Keratinocyte (primary cell): ENCODE measurements around the gene SLC22A12. TPM values are rescaled to one million over a fixed set of nuclear protein-coding genes. Genes with fewer than 3 reads are reported as not detected.

Source experiments
- DNase-seq: peaks from one replicate; pipeline ENCODE4 v3.0.0-alpha.2; 2011; ENCODE audit warnings: low read depth, missing footprints, low spot score
- FAIRE-seq: peaks from 2 replicates; lab custom pipeline; 2011; peaks lifted over from hg19 to GRCh38; lab: Jason Lieb, UNC
- H2AFZ ChIP-seq: 2 replicates; pipeline ENCODE4 v1.6.0; 2012; ENCODE audit warnings: low read length, control low read depth, inconsistent platforms; ENCODE audit not compliant: control insufficient read depth
- H3K27ac ChIP-seq: 2 replicates; pipeline ENCODE4 v1.5.1; 2011; ENCODE audit warnings: low read length; ENCODE audit not compliant: control insufficient read depth, insufficient read depth
- H3K27me3 ChIP-seq: 3 replicates; pipeline ENCODE4 v1.6.0; 2011; ENCODE audit warnings: low read length; ENCODE audit not compliant: control insufficient read depth, insufficient read depth; ENCODE audit errors: extremely low read depth
- H3K36me3 ChIP-seq, 2 experiments: 2 replicates in 1 of 2; 3 replicates in 1 of 2; pipeline ENCODE4 v1.5.1; 2011; ENCODE audit warnings: low read length in 2 of 2, mild to moderate bottlenecking in 1 of 2; ENCODE audit not compliant: control insufficient read depth in 2 of 2, insufficient read depth in 2 of 2; ENCODE audit errors: extremely low read depth in 1 of 2
- H3K4me1 ChIP-seq: 3 replicates; pipeline ENCODE4 v1.5.1; 2011; ENCODE audit warnings: low read length; ENCODE audit not compliant: control insufficient read depth, insufficient read depth; ENCODE audit errors: extremely low read depth
- H3K4me2 ChIP-seq: 3 replicates; pipeline ENCODE4 v1.6.0; 2011; ENCODE audit warnings: low read depth, low read length; ENCODE audit not compliant: control insufficient read depth, insufficient read depth; ENCODE audit errors: extremely low read depth
- H3K4me3 ChIP-seq, 3 experiments: fragments of 200-600 bp in 1 of 3; sonication (generic) in 1 of 3; 2 replicates in 2 of 3; 3 replicates in 1 of 3; pipeline ENCODE4 v1.5.1; 2011 to 2016; ENCODE audit warnings: low read length in 3 of 3, mild to moderate bottlenecking in 3 of 3, control low read depth in 2 of 3, inconsistent platforms in 1 of 3, low read depth in 1 of 3, mixed read lengths in 1 of 3, mixed run types in 1 of 3, moderate library complexity in 1 of 3; ENCODE audit not compliant: control insufficient read depth in 2 of 3, insufficient read depth in 2 of 3; ENCODE audit errors: extremely low read depth in 1 of 3
- H3K79me2 ChIP-seq: 2 replicates; pipeline ENCODE4 v1.6.0; 2012; ENCODE audit warnings: low read length; ENCODE audit not compliant: control insufficient read depth, insufficient read depth
- H3K9ac ChIP-seq: 3 replicates; pipeline ENCODE4 v1.6.0; 2011; ENCODE audit warnings: low read length; ENCODE audit not compliant: control insufficient read depth, insufficient read depth; ENCODE audit errors: extremely low read depth
- H3K9me1 ChIP-seq: 3 replicates; pipeline ENCODE4 v1.6.0; 2011; ENCODE audit warnings: low read length; ENCODE audit not compliant: control insufficient read depth, insufficient read depth; ENCODE audit errors: extremely low read depth
- H3K9me3 ChIP-seq: 2 replicates; pipeline ENCODE4 v1.5.1; 2012; ENCODE audit warnings: low read depth, low read length; ENCODE audit not compliant: control insufficient read depth
- H4K20me1 ChIP-seq: 3 replicates; pipeline ENCODE4 v1.6.0; 2011; ENCODE audit warnings: low read length; ENCODE audit not compliant: control insufficient read depth, insufficient read depth; ENCODE audit errors: extremely low read depth
- EZH2 ChIP-seq: IDR thresholded peaks from one replicate; pipeline ENCODE4 v1.6.1; 2012; ENCODE audit warnings: inconsistent platforms, mild to moderate bottlenecking, low read length, moderate library complexity
- dilution Hi-C: fragments of 300-500 bp; cut with MboI; formaldehyde crosslinking; loops from one replicate; pipeline ENCODE4 v1.7.0; 2020; ENCODE audit warnings: low sequenced_read_pairs; ENCODE audit not compliant: extremely low pct_ligation_motif_present
- polyA plus RNA-seq, 5 experiments: library from polyadenylated mRNA; depleted of rRNA in 3 of 5; stranded (reverse) in 3 of 5; stranded (forward) in 1 of 5; unstranded in 1 of 5; fragments of >200 nt; gene quantifications; 1 replicate in 1 of 5; 2 replicates in 3 of 5; 3 replicates in 1 of 5; pipeline versions ENCODE4 v1.2.1 to v1.2.3, GENCODE V29; 2011 to 2012; ENCODE audit warnings: missing spikeins in 2 of 5, low read depth in 1 of 5, low replicate concordance in 1 of 5
- TF ChIP-seq, protein P1 (sequence below), 3 experiments: IDR thresholded peaks in 1 of 3; conservative IDR thresholded peaks in 1 of 3; optimal IDR thresholded peaks in 1 of 3; 2 replicates in 2 of 3; 3 replicates in 1 of 3; pipeline versions ENCODE3 to v1.5.1; 2011; ENCODE audit warnings: low read length in 3 of 3, mild to moderate bottlenecking in 3 of 3, moderate library complexity in 2 of 3, control low read depth in 1 of 3, inconsistent platforms in 1 of 3; ENCODE audit not compliant: insufficient read depth in 2 of 3; ENCODE audit errors: extremely low read depth in 1 of 3

The SLC22A12 gene
- polyA plus RNA-seq, 1 donor (not counting 4 experiments of a cell fraction or from before 2014, with no cell fraction given) = not detected

DNA sequence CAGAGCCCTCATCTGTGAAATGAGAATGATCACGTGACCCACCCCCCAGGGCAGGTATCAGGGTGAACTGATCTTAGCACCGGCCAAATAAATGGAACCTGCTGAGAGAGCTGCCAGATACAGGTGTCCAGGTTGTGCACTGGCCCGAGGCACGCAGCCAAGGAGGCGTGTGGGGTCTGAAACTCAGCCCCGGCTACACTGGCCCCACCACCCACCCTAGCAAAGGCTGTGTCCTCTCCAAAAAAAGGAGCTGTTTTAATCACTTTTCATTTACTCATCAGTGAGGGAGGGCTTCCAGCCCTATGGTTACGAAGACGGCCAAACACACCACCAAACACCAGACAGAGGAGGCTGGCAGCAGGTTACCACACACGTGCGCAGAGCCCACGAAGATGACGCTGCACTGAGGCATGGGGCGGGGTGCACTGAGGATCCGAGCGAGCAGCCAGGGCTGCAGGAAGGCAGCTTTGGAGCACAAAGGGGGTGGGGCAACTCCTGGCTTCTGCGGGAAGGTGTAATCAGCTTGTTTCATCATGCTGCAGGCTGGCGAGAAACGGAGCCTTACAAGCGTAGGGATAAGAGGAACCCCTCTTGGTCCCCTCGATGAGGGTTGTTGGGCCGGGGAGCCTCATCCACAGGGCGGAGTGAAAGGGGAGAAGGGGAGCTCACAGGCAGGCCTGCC is 19.5 kb upstream of the SLC22A12 start:
- no peaks in the 10 kb centered on the region for H3K9me3 ChIP-seq
- dilution Hi-C loops = no loop called here
- TF ChIP-seq, protein P1, sequence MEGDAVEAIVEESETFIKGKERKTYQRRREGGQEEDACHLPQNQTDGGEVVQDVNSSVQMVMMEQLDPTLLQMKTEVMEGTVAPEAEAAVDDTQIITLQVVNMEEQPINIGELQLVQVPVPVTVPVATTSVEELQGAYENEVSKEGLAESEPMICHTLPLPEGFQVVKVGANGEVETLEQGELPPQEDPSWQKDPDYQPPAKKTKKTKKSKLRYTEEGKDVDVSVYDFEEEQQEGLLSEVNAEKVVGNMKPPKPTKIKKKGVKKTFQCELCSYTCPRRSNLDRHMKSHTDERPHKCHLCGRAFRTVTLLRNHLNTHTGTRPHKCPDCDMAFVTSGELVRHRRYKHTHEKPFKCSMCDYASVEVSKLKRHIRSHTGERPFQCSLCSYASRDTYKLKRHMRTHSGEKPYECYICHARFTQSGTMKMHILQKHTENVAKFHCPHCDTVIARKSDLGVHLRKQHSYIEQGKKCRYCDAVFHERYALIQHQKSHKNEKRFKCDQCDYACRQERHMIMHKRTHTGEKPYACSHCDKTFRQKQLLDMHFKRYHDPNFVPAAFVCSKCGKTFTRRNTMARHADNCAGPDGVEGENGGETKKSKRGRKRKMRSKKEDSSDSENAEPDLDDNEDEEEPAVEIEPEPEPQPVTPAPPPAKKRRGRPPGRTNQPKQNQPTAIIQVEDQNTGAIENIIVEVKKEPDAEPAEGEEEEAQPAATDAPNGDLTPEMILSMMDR (optimal IDR thresholded peaks at IDR 0.05 in 1 of 3, IDR thresholded peaks at IDR 0.05 in 1 of 3, conservative IDR thresholded peaks at IDR 0.05 in 1 of 3; ENCODE audit: extremely low read depth in 1 of 3, insufficient read depth in 2 of 3, low read length in 3 of 3) = no peak
- no peak for TF ChIP-seq EZH2
- no peaks in the 10 kb centered on the region for H3K79me2 ChIP-seq
- H3K4me2 ChIP-seq = peak overlapping the region; percentile 85
- peak; percentile 95 for FAIRE-seq
- H2AFZ ChIP-seq = peak overlapping the region; percentile 80
- H3K4me3 ChIP-seq = peak overlapping the region in 1 of 3 experiments; percentile 47
- peak; percentile 77 for DNase-seq
- H3K9me1 ChIP-seq = no peaks in the 10 kb centered on the region
- H3K9ac ChIP-seq = peak overlapping the region; percentile 72
- no peaks in the 10 kb centered on the region for H3K36me3 ChIP-seq
- peak overlapping the region; percentile 66 for H3K27ac ChIP-seq
- peaks cover 21% of the 10 kb centered on the region for H3K4me1 ChIP-seq
- H4K20me1 ChIP-seq = no peaks in the 10 kb centered on the region
- no peaks in the 10 kb centered on the region for H3K27me3 ChIP-seq

DNA sequence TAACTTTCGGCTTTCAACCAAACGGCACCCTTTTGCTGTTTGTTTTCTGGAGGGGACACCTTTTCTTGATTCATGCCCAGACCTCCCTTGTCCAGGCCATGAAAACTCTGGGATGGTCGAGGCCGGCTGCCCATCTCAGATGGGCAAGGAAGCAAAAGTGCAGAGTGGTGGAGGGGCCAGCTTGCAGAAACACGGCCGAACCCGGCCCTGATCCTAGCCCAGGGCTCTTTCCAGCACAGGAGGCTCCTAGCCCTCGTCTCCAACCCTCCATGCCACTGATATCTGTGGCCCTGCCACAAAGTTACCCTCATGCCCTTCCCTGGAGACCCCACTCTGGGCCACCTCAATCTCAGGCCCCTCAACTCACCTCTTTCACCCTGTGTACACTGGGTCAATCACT is 18.9 kb upstream of the SLC22A12 start:
- no peak for FAIRE-seq
- Histone ChIP-seq H3K36me3 (no peaks in the 10 kb centered on the region), H3K4me2 (peak overlapping the region; percentile 85), H2AFZ (peak overlapping the region; percentile 80), H3K27ac (peak overlapping the region; percentile 65), H3K9me3 (no peaks in the 10 kb centered on the region), H4K20me1 (no peaks in the 10 kb centered on the region), H3K9me1 (no peaks in the 10 kb centered on the region), H3K4me3 (peak overlapping the region in 1 of 3 experiments; percentile 47), H3K4me1 (peaks cover 15% of the 10 kb centered on the region), H3K9ac (peak overlapping the region; percentile 72), H3K79me2 (no peaks in the 10 kb centered on the region), H3K27me3 (no peaks in the 10 kb centered on the region)
- dilution Hi-C loops = no loop called here
- DNase-seq = no peak
- TF ChIP-seq EZH2 = no peak
- TF ChIP-seq, protein P1 (optimal IDR thresholded peaks at IDR 0.05 in 1 of 3, IDR thresholded peaks at IDR 0.05 in 1 of 3, conservative IDR thresholded peaks at IDR 0.05 in 1 of 3; ENCODE audit: extremely low read depth in 1 of 3, insufficient read depth in 2 of 3, low read length in 3 of 3) = no peak
